K562 treated with DMSO at 1 percent for 12 hours (cell line): ENCODE measurements around the gene OR6S1. TPM values are rescaled to one million over a fixed set of nuclear protein-coding genes. Genes with fewer than 3 reads are reported as not detected.

Experiments used
- total RNA-seq: library from RNA; unstranded; fragments of 300-600 nt; gene quantifications from 2 replicates; pipeline ENCODE4 v1.2.3, GENCODE V29; 2022; ENCODE audit not compliant: insufficient read depth

Gene OR6S1
- total RNA-seq = not detected in 2 replicates

GRCh38 chr14:20641591-20641990 is at the start of gene OR6S1:
OR6S1 (minus strand) TSS chr14:20641691; CDS start chr14:20641691, 0 bp downstream.

GRCh38 chr14:20688167-20688839 is 46.8 kb upstream of the OR6S1 start, which contains the start of gene ANG:
ANG (plus strand) TSS chr14:20688764; CDS start chr14:20693565, 4,801 bp downstream.

GRCh38 chr14:20683891-20684661 is 42.6 kb upstream of the OR6S1 start, which contains the start of gene RNASE4:
RNASE4 (plus strand) TSS chr14:20684560; CDS start chr14:20699372, 14,812 bp downstream.

GRCh38 chr14:20591235-20591634 is 50.3 kb downstream of the OR6S1 start, which contains the start of gene RNASE12:
RNASE12 (minus strand) TSS chr14:20591376; CDS start chr14:20590723, 653 bp downstream.

Other genes starting within 250 kb of the OR6S1 start
- 6.8 and 28.8 TPM in 2 replicates for gene TEP1, start 228.2 kb downstream of the OR6S1 start, total RNA-seq
- gene KLHL33, start 205.5 kb downstream of the OR6S1 start, total RNA-seq = 0.10 TPM in 1 of 2 replicates, not detected in the other
- gene OSGEP, start 186.9 kb downstream of the OR6S1 start, total RNA-seq = 41.8 and 42.2 TPM in 2 replicates
- gene APEX1, start 186.5 kb downstream of the OR6S1 start, total RNA-seq = 116 and 133 TPM in 2 replicates
- 25.8 and 27.5 TPM in 2 replicates for gene PIP4P1, start 180.3 kb downstream of the OR6S1 start, total RNA-seq
- 73.6 and 78.8 TPM in 2 replicates for gene PNP, start 172.3 kb downstream of the OR6S1 start, total RNA-seq
- gene RNASE10, start 136.2 kb downstream of the OR6S1 start, total RNA-seq = not detected in 2 replicates
- gene RNASE9, start 80.6 kb downstream of the OR6S1 start, total RNA-seq = not detected in 2 replicates
- not detected in 2 replicates for gene RNASE11, start 53.7 kb downstream of the OR6S1 start, total RNA-seq
- gene RNASE12, start 50.3 kb downstream of the OR6S1 start, total RNA-seq = not detected in 2 replicates
- 1.2 and 1.3 TPM in 2 replicates for gene RNASE4, start 42.9 kb upstream of the OR6S1 start, total RNA-seq
- 4.3 TPM in 1 of 2 replicates, not detected in the other for gene ANG, start 47.1 kb upstream of the OR6S1 start, total RNA-seq
- not detected in 2 replicates for gene EDDM3A, start 104.2 kb upstream of the OR6S1 start, total RNA-seq
- gene EDDM3B, start 126.7 kb upstream of the OR6S1 start, total RNA-seq = not detected in 2 replicates
- gene RNASE6, start 139.6 kb upstream of the OR6S1 start, total RNA-seq = 0.78 TPM in 1 of 2 replicates, not detected in the other
- gene RNASE1, start 161.2 kb upstream of the OR6S1 start, total RNA-seq = 23.3 and 24.0 TPM in 2 replicates
- not detected in 2 replicates for gene RNASE3, start 249.7 kb upstream of the OR6S1 start, total RNA-seq